ENCODE measurements around the gene TESK2.

The TESK2 gene

GRCh38 chr1:45334308-45335245 lies 156.4 kb downstream of the TESK2 start:
- DNase-seq = no peak

GRCh38 chr1:45332346-45332720 lies 158.6 kb downstream of the TESK2 start:
- DNase-seq = no peak

GRCh38 chr1:45331436-45332345 lies 159.3 kb downstream of the TESK2 start:
- DNase-seq = no peak

DNA sequence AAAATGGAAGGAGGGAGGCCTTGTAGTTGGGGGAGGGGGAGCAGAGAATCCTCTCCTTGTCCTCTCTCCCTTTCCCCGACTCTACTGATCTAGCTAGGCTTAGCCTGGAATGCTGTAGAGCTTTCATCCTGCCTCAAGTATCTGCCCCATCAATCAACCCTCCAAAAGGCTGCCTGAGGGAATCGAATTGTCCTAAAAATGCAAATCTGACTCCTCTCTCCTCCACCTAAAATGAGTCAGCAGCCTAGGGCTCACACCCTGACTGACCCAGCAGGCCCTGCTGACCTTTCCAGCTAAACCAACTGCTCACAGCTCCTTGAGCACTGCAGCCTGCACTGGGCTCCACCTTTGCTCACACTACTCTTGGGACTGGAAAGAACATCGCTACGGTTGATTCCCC lies 161.5 kb downstream of the TESK2 start:
- no peak for DNase-seq

DNA sequence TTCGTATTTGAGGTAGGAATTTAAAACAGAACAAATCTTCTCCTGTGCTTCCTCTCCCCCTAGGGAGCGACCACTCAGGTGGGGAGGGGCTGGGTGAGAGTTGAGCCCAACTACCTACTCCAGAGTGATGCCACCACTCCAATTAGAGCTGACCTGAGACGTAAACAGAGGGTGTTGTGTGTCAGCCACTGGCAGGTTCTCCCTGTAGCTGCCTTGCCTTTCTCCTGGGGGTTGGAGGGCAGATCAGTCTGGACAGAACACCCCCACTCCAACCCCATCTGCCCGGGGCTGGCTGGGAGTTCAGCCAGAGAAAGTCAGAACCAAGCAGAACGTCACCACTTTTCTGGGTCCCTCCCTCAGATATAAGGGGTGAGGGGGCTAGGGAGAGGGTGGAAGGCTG lies 162.3 kb downstream of the TESK2 start:
- DNase-seq = no peak

DNA sequence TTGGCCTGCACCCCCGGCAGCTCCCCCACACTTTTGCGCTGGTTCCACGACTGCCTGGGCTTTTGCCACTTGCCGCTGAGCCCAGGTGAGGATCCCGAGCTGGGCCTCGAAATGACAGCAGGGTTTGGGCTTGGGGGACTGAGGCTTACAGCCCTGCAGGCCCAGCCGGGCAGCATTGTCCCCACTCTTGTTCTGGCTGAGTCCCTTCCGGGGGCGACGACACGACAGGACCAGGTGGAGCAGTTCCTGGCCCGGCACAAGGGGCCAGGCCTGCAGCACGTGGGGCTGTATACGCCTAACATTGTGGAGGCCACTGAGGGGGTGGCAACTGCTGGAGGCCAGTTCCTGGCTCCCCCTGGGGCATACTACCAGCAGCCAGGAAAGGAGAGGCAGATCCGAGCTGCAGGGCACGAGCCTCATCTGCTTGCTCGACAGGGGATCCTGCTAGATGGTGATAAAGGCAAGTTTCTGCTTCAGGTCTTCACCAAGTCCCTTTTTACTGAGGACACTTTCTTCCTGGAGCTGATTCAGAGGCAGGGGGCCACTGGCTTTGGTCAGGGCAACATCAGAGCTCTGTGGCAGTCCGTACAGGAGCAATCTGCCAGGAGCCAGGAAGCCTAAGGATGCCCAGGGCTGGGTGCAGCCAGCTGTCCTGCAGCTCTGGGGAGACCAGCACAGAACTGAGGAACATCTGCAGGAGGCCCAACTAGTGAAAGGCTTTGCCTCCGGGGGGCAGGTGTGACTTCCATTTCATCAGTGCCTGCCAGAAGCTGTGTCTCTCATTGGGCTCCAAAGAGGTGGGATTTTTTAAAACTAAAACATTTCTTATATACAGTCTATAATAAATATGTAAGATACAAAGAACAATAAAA lies 163.1 kb downstream of the TESK2 start:
- DNase-seq = no peak

DNA sequence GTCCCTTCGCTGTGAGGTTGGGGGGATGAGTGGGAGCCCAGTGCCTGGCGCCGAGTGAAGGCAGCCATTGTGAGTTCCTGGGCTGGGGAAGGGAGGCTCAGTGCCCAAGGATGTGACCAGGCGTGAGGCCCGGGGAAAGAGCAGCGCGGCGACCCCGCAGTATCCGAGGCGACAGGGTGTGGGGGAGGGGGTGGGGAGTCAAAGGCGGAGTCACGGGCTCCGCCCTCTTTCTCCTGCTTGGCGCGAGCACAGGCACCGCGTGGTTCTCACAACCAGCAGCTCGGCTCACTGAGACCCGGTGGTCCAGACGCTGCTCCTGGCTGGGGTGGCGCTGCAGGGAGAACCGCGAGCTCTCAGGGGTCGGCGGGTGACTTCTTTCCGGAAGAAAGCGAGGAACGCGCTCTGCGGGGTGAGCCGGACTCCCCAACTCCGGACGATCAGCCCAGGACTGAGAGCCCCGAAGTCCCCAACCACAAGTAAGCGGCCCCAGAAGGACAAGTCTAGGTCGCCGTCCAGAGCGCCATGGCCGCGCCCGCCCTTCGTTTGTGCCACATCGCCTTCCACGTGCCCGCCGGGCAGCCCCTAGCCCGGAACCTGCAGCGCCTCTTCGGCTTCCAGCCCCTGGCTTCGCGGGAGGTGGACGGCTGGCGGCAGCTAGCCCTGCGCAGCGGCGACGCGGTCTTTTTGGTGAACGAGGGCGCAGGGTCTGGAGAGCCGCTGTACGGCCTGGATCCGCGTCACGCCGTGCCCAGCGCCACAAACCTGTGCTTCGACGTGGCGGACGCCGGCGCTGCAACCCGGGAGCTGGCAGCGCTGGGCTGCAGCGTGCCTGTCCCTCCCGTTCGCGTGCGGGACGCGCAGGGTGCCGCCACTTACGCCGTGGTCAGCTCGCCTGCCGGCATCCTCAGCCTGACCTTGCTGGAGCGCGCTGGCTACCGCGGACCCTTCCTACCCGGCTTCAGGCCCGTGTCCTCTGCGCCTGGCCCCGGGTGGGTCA lies 164.0 kb downstream of the TESK2 start, which contains the start of gene HPDL:
HPDL (plus strand) TSS at position 269 of the 997 bp plus-strand sequence; CDS start at position 523, 254 bp downstream.
- DNase-seq = peak; percentile 61

- peak; percentile 9 for DNase-seq
Observed at GRCh38 chr1:45325851-45326506, 165.0 kb downstream of the TESK2 start.

DNA sequence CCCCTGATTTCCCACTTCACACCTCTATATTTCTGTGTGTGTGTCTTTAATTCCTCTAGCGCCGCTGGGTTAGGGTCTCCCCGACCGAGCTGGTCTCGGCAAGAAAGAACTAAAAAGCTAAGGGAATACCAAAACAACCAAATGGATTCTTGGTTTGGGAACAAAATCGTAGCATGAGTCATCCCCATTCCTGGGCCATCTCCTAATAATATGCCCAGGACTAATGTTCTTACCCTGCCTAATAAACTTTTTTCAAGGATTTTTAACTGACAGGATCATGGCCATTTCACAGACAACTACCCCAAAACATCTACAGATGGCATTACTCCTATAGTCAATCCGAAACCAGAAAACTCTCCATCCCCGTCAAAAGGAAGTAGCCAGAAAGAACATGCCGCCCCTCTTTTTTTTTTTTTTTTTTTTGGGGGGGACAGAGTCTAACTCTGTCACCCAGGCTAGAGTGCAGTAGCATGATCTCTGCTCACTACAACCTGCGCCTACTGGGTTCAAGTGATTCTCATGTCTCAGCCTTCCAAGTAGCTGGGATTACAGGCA lies 168.4 kb downstream of the TESK2 start:
- DNase-seq = peak; percentile 8

- no peak for DNase-seq
Observed at GRCh38 chr1:45321444-45321843, 169.5 kb downstream of the TESK2 start.

GRCh38 chr1:45319761-45320160 lies 171.2 kb downstream of the TESK2 start:
- DNase-seq = no peak

DNA sequence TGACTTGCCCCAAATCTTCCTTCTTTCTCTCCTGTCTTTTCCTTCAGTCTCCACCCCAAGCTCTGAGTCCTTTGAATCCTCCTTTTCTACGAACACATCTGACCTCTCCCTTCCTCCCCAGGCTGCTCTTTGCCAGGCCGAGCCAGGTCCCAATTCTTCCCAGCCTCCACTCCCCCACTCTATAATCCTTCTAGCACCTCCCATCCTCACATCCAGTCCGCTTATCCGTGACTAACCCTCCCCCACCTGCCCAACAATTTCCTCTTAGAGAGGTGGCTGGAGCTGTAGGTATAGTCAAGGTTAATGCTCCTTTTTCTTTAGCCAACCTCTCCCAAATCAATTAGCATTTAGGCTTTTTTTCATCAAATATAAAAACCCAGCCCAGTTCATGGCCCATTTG lies 173.8 kb downstream of the TESK2 start:
- no peak for DNase-seq

DNA sequence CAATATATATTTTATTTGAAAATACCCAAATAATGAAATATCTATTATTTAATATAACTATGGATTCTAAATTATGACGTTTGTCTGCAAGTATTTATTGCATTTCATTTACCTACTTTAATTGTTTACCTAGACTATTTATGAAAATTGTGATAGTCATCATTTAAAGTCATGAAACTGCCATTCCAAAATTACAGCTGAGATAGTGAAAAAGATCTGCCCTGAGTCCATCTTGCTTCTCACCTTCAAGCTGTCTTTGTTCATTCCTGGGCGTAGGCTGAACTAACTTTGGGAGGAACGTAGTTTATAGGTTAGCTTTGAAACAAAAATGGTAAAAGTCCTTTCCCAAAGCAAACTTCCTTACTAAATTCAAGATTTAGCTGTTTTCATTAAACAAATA lies 176.7 kb downstream of the TESK2 start:
- DNase-seq = no peak

- no peak for DNase-seq
Observed at GRCh38 chr1:45306905-45307304, 184.1 kb downstream of the TESK2 start.

DNA sequence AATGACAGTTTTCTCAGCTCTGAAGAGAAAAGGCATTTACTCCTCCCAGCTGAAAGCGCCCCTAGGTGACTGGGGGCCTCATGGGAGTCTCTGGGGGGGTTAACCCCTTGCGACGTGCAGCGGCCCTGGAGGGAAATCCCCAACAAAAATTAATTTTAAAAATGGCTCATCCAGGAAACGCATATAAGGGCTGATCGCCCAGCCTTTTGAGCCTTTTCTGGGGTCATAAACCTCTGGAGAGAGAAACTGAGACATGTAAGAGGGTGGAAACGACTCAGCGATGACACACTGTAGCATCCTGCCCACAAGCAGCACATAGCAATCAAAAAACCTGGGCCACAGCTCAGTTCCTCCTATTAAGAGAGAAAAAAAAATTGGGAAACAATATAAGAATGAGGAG lies 184.6 kb downstream of the TESK2 start:
- peak; percentile 25 for DNase-seq

GRCh38 chr1:45305231-45305630 lies 185.7 kb downstream of the TESK2 start:
- no peak for DNase-seq

GRCh38 chr1:45304311-45305081 lies 186.5 kb downstream of the TESK2 start:
- peak; percentile 7 for DNase-seq

- DNase-seq = peak; percentile 98
Observed at GRCh38 chr1:45303520-45304310, 187.2 kb downstream of the TESK2 start.

Measured in fibroblast of skin of back (primary cell).